Memory B cell (primary cell): ENCODE data around the gene PUS3.

Source experiments
- ATAC-seq: fragments of 150-1000 bp; cut with Tn5 transposase; 2 replicates; pipeline ENCODE4 v1.10.0; 2021; ENCODE audit warnings: low read depth, mild to moderate bottlenecking, moderate library complexity
- DNase-seq, 2 donors: peaks; one replicate each; pipeline ENCODE4 v3.0.0; 2022; ENCODE audit warnings: low spot score in 2 of 2
- H3K27ac Mint-ChIP-seq: one replicate; pipeline ENCODE4 v1.8.0; 2022; ENCODE audit warnings: mild to moderate bottlenecking, moderate library complexity, mixed read lengths
- H3K27me3 Mint-ChIP-seq: one replicate; pipeline ENCODE4 v1.8.0; 2022; ENCODE audit warnings: mixed read lengths
- H3K36me3 Mint-ChIP-seq: one replicate; pipeline ENCODE4 v1.8.0; 2022; ENCODE audit warnings: mild to moderate bottlenecking, mixed read lengths
- H3K4me1 Mint-ChIP-seq: one replicate; pipeline ENCODE4 v1.8.0; 2022; ENCODE audit warnings: mixed read lengths
- H3K4me3 Mint-ChIP-seq: one replicate; pipeline ENCODE4 v1.8.0; 2022; ENCODE audit warnings: mild to moderate bottlenecking, moderate library complexity, mixed read lengths
- H3K9me3 Mint-ChIP-seq: one replicate; pipeline ENCODE4 v1.8.0; 2022; ENCODE audit warnings: mixed read lengths

The PUS3 gene

GRCh38 chr11:125902927-125903710, at the start of gene PUS3:
Gene PUS3 (minus strand): TSS chr11:125903206. CDS start chr11:125896284, 6,922 bp downstream.
- peaks cover 10% of the 10 kb centered on the region for H3K27me3 Mint-ChIP-seq
- no peaks in the 10 kb centered on the region for H3K9me3 Mint-ChIP-seq
- peak within 1 kb of the TSS; percentile 87 for H3K27ac Mint-ChIP-seq
- H3K4me1 Mint-ChIP-seq, result peaks cover 12% of the 10 kb centered on the region
- peak; percentile 98 for ATAC-seq
- H3K36me3 Mint-ChIP-seq, result peaks cover 14% of the 10 kb centered on the region
- peak; percentile 72 to 76 for DNase-seq
- peak within 1 kb of the TSS; percentile 91 for H3K4me3 Mint-ChIP-seq

GRCh38 chr11:125952559-125952958, 49.6 kb upstream of the PUS3 start:
- Mint-ChIP-seq H3K27ac (no peak overlapping the region), H3K27me3 (peaks cover 11% of the 10 kb centered on the region), H3K4me1 (no peaks in the 10 kb centered on the region), H3K9me3 (no peaks in the 10 kb centered on the region), H3K36me3 (no peaks in the 10 kb centered on the region), H3K4me3 (no peak overlapping the region)
- DNase-seq (no peak), ATAC-seq (no peak)

- no peaks in the 10 kb centered on the region for H3K36me3 Mint-ChIP-seq
- DNase-seq (no peak), ATAC-seq (no peak)
- H3K4me3 Mint-ChIP-seq, result no peak overlapping the region
- H3K27ac Mint-ChIP-seq, result no peak overlapping the region
- no peaks in the 10 kb centered on the region for H3K4me1 Mint-ChIP-seq
- no peaks in the 10 kb centered on the region for H3K9me3 Mint-ChIP-seq
- H3K27me3 Mint-ChIP-seq, result peaks cover 11% of the 10 kb centered on the region
Observed at GRCh38 chr11:125951731-125952130, 48.7 kb upstream of the PUS3 start.

GRCh38 chr11:125950696-125951651, 48.0 kb upstream of the PUS3 start:
- Mint-ChIP-seq H3K27ac (no peak overlapping the region), H3K27me3 (peaks cover 13% of the 10 kb centered on the region), H3K4me3 (no peak overlapping the region), H3K9me3 (no peaks in the 10 kb centered on the region), H3K4me1 (no peaks in the 10 kb centered on the region), H3K36me3 (no peaks in the 10 kb centered on the region)
- no peak for DNase-seq
- no peak for ATAC-seq

- Mint-ChIP-seq H3K27me3 (peaks cover 11% of the 10 kb centered on the region), H3K4me3 (no peak overlapping the region), H3K36me3 (no peaks in the 10 kb centered on the region), H3K27ac (no peak overlapping the region), H3K9me3 (no peaks in the 10 kb centered on the region), H3K4me1 (no peaks in the 10 kb centered on the region)
- DNase-seq (no peak), ATAC-seq (no peak)
Observed at GRCh38 chr11:125950178-125950490, 47.1 kb upstream of the PUS3 start.

GRCh38 chr11:125949271-125950177, 46.5 kb upstream of the PUS3 start:
- no peak overlapping the region for H3K4me3 Mint-ChIP-seq
- peaks cover 12% of the 10 kb centered on the region for H3K27me3 Mint-ChIP-seq
- DNase-seq (no peak), ATAC-seq (no peak)
- H3K27ac Mint-ChIP-seq, result no peak overlapping the region
- no peaks in the 10 kb centered on the region for H3K36me3 Mint-ChIP-seq
- H3K9me3 Mint-ChIP-seq, result no peaks in the 10 kb centered on the region
- no peaks in the 10 kb centered on the region for H3K4me1 Mint-ChIP-seq

GRCh38 chr11:125948278-125949051, 45.5 kb upstream of the PUS3 start:
- H3K4me3 Mint-ChIP-seq, result no peak overlapping the region
- H3K36me3 Mint-ChIP-seq, result no peaks in the 10 kb centered on the region
- no peaks in the 10 kb centered on the region for H3K4me1 Mint-ChIP-seq
- H3K27ac Mint-ChIP-seq, result no peak overlapping the region
- DNase-seq (no peak), ATAC-seq (no peak)
- peaks cover 16% of the 10 kb centered on the region for H3K27me3 Mint-ChIP-seq
- no peaks in the 10 kb centered on the region for H3K9me3 Mint-ChIP-seq

GRCh38 chr11:125947419-125948277, 44.6 kb upstream of the PUS3 start:
- DNase-seq, result no peak
- H3K36me3 Mint-ChIP-seq, result no peaks in the 10 kb centered on the region
- peaks cover 16% of the 10 kb centered on the region for H3K27me3 Mint-ChIP-seq
- peaks cover under 1% of the 10 kb centered on the region for H3K4me1 Mint-ChIP-seq
- H3K27ac Mint-ChIP-seq, result no peak overlapping the region
- H3K9me3 Mint-ChIP-seq, result no peaks in the 10 kb centered on the region
- ATAC-seq, result no peak
- no peak overlapping the region for H3K4me3 Mint-ChIP-seq

GRCh38 chr11:125946712-125947418, 43.9 kb upstream of the PUS3 start:
- no peaks in the 10 kb centered on the region for H3K9me3 Mint-ChIP-seq
- peaks cover 8% of the 10 kb centered on the region for H3K4me1 Mint-ChIP-seq
- no peak overlapping the region for H3K27ac Mint-ChIP-seq
- no peak for ATAC-seq
- peaks cover 18% of the 10 kb centered on the region for H3K27me3 Mint-ChIP-seq
- no peak overlapping the region for H3K4me3 Mint-ChIP-seq
- H3K36me3 Mint-ChIP-seq, result no peaks in the 10 kb centered on the region
- no peak for DNase-seq

GRCh38 chr11:125945797-125946520, 43.0 kb upstream of the PUS3 start, which contains the start of gene VSIG10L2:
Gene VSIG10L2 (plus strand): TSS chr11:125946044. CDS start chr11:125946056, 12 bp downstream.
- peaks cover 9% of the 10 kb centered on the region for H3K4me1 Mint-ChIP-seq
- H3K27ac Mint-ChIP-seq, result no peak within 1 kb of the TSS
- no peaks in the 10 kb centered on the region for H3K9me3 Mint-ChIP-seq
- no peaks in the 10 kb centered on the region for H3K36me3 Mint-ChIP-seq
- no peak within 1 kb of the TSS for H3K4me3 Mint-ChIP-seq
- ATAC-seq (no peak), DNase-seq (no peak)
- peaks cover 17% of the 10 kb centered on the region for H3K27me3 Mint-ChIP-seq

GRCh38 chr11:125945011-125945796, 42.2 kb upstream of the PUS3 start:
- ATAC-seq (no peak), DNase-seq (no peak)
- peaks cover 17% of the 10 kb centered on the region for H3K27me3 Mint-ChIP-seq
- peaks cover 9% of the 10 kb centered on the region for H3K4me1 Mint-ChIP-seq
- H3K36me3 Mint-ChIP-seq, result no peaks in the 10 kb centered on the region
- H3K9me3 Mint-ChIP-seq, result no peaks in the 10 kb centered on the region
- no peak overlapping the region for H3K27ac Mint-ChIP-seq
- H3K4me3 Mint-ChIP-seq, result no peak overlapping the region
